Loucy (cell line): ENCODE measurements around the gene BRICD5.

Experiments used
- EZH2phosphoT487 ChIP-seq: fragments of 200-600 bp; IDR thresholded peaks from 2 replicates; pipeline ENCODE4 v1.6.1; 2018; ENCODE audit warnings: antibody characterized with exemption, mild to moderate bottlenecking, moderate library complexity, borderline replicate concordance
- TF ChIP-seq, protein P1 (sequence below): fragments of 200-600 bp; sonication (generic); conservative IDR thresholded peaks from 2 replicates; pipeline ENCODE4 v1.5.1; 2014; ENCODE audit warnings: mild to moderate bottlenecking, antibody characterized with exemption, low read length

DNA sequence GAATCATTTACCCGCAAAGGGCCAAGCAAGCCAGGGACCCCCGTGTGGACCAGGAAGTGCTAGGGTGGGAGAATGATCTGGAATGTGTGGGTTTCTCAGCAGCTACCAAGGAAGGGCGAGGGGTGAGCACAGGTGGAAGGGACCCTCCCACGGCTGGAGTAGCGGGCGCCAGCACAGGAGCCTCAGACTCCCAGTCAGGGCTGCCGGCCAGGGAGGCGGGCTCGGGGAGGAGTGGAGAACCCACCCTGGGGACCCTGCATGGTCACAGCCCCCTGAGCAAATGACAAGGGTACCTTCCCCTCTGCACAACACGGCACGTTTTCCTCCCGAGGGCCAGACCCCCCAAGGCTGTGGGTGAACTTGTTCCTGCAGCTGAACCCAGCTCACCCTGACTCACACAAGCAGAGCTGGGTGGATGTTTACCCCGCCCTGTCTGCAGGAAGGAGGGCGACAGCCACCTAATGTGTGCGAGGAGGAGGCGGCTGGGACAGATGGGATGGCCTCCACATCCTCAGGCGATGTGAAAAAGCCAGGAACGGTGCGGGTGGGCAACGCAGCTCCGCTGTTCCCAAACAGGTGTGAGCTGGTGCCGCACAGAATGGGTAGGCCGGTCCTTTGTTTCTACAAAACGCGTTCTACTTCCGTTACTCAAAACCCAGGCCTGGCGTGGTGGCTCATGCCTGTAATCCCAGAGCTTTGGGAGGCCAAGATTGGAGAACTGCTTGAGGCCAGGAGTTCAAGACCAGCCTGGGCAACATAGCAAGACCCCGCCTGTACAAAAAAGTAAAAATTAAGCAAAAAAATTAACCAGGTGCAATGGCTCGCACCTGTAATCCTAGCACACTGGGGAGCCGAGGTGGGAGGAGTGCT, 34.5 kb upstream of the BRICD5 start:
- TF ChIP-seq, protein P1, sequence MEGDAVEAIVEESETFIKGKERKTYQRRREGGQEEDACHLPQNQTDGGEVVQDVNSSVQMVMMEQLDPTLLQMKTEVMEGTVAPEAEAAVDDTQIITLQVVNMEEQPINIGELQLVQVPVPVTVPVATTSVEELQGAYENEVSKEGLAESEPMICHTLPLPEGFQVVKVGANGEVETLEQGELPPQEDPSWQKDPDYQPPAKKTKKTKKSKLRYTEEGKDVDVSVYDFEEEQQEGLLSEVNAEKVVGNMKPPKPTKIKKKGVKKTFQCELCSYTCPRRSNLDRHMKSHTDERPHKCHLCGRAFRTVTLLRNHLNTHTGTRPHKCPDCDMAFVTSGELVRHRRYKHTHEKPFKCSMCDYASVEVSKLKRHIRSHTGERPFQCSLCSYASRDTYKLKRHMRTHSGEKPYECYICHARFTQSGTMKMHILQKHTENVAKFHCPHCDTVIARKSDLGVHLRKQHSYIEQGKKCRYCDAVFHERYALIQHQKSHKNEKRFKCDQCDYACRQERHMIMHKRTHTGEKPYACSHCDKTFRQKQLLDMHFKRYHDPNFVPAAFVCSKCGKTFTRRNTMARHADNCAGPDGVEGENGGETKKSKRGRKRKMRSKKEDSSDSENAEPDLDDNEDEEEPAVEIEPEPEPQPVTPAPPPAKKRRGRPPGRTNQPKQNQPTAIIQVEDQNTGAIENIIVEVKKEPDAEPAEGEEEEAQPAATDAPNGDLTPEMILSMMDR: no peak
- TF ChIP-seq EZH2phosphoT487: no peak
